ENCODE data around the gene ANGEL1.

The ANGEL1 gene

GRCh38 chr14:76770521-76771436 is 41.9 kb downstream of the ANGEL1 start:
- Mint-ChIP-seq H3K36me3 (ENCODE audit: low read depth) (no peaks in the 10 kb centered on the region), H3K27me3 (ENCODE audit: low read depth) (no peaks in the 10 kb centered on the region), H3K27ac (no peak overlapping the region), H3K4me1 (ENCODE audit: low read depth) (peaks cover 22% of the 10 kb centered on the region), H3K9me3 (no peaks in the 10 kb centered on the region), H3K4me3 (no peak overlapping the region)
- DNase-seq (ENCODE audit: low spot score) = peak; percentile 3

- Mint-ChIP-seq H3K4me3 (no peak overlapping the region), H3K27ac (no peak overlapping the region), H3K4me1 (ENCODE audit: low read depth) (peaks cover 25% of the 10 kb centered on the region), H3K36me3 (ENCODE audit: low read depth) (no peaks in the 10 kb centered on the region), H3K9me3 (no peaks in the 10 kb centered on the region), H3K27me3 (ENCODE audit: low read depth) (peaks cover 4% of the 10 kb centered on the region)
- DNase-seq (ENCODE audit: low spot score) = peak; percentile 2
Measured at GRCh38 chr14:76769636-76770292, 42.9 kb downstream of the ANGEL1 start.

GRCh38 chr14:76768671-76769500 is 43.8 kb downstream of the ANGEL1 start:
- peak; percentile 1 for DNase-seq (ENCODE audit: low spot score)
- H3K27ac Mint-ChIP-seq = peak overlapping the region; percentile 79
- H3K36me3 Mint-ChIP-seq (ENCODE audit: low read depth) = no peaks in the 10 kb centered on the region
- H3K4me3 Mint-ChIP-seq = peak overlapping the region; percentile 48
- no peaks in the 10 kb centered on the region for H3K9me3 Mint-ChIP-seq
- peaks cover 10% of the 10 kb centered on the region for H3K27me3 Mint-ChIP-seq (ENCODE audit: low read depth)
- peaks cover 23% of the 10 kb centered on the region for H3K4me1 Mint-ChIP-seq (ENCODE audit: low read depth)

GRCh38 chr14:76767681-76768656 is 44.7 kb downstream of the ANGEL1 start:
- H3K9me3 Mint-ChIP-seq = no peaks in the 10 kb centered on the region
- peaks cover 17% of the 10 kb centered on the region for H3K4me1 Mint-ChIP-seq (ENCODE audit: low read depth)
- peaks cover 18% of the 10 kb centered on the region for H3K27me3 Mint-ChIP-seq (ENCODE audit: low read depth)
- peak; percentile 77 for DNase-seq (ENCODE audit: low spot score)
- H3K27ac Mint-ChIP-seq = peak overlapping the region; percentile 79
- H3K4me3 Mint-ChIP-seq = peak overlapping the region; percentile 48
- no peaks in the 10 kb centered on the region for H3K36me3 Mint-ChIP-seq (ENCODE audit: low read depth)

- H3K4me3 Mint-ChIP-seq = no peak overlapping the region
- peaks cover 24% of the 10 kb centered on the region for H3K4me1 Mint-ChIP-seq (ENCODE audit: low read depth)
- peaks cover 31% of the 10 kb centered on the region for H3K27me3 Mint-ChIP-seq (ENCODE audit: low read depth)
- DNase-seq (ENCODE audit: low spot score) = no peak
- no peaks in the 10 kb centered on the region for H3K9me3 Mint-ChIP-seq
- H3K27ac Mint-ChIP-seq = no peak overlapping the region
- H3K36me3 Mint-ChIP-seq (ENCODE audit: low read depth) = no peaks in the 10 kb centered on the region
Measured at GRCh38 chr14:76765461-76765931, 47.2 kb downstream of the ANGEL1 start.

GRCh38 chr14:76763096-76764041 is 49.3 kb downstream of the ANGEL1 start:
- no peaks in the 10 kb centered on the region for H3K9me3 Mint-ChIP-seq
- peaks cover 50% of the 10 kb centered on the region for H3K27me3 Mint-ChIP-seq (ENCODE audit: low read depth)
- no peaks in the 10 kb centered on the region for H3K36me3 Mint-ChIP-seq (ENCODE audit: low read depth)
- DNase-seq (ENCODE audit: low spot score) = peak; percentile 3
- no peak overlapping the region for H3K27ac Mint-ChIP-seq
- peak overlapping the region; percentile 30 for H3K4me3 Mint-ChIP-seq
- H3K4me1 Mint-ChIP-seq (ENCODE audit: low read depth) = peaks cover 13% of the 10 kb centered on the region

GRCh38 chr14:76762411-76763095 is 50.1 kb downstream of the ANGEL1 start:
- H3K9me3 Mint-ChIP-seq = no peaks in the 10 kb centered on the region
- no peak overlapping the region for H3K27ac Mint-ChIP-seq
- no peak for DNase-seq (ENCODE audit: low spot score)
- peaks cover 56% of the 10 kb centered on the region for H3K27me3 Mint-ChIP-seq (ENCODE audit: low read depth)
- H3K36me3 Mint-ChIP-seq (ENCODE audit: low read depth) = no peaks in the 10 kb centered on the region
- peak overlapping the region; percentile 82 for H3K4me3 Mint-ChIP-seq
- peaks cover 9% of the 10 kb centered on the region for H3K4me1 Mint-ChIP-seq (ENCODE audit: low read depth)

GRCh38 chr14:76761960-76762410 is 50.7 kb downstream of the ANGEL1 start:
- no peak overlapping the region for H3K27ac Mint-ChIP-seq
- no peaks in the 10 kb centered on the region for H3K36me3 Mint-ChIP-seq (ENCODE audit: low read depth)
- H3K27me3 Mint-ChIP-seq (ENCODE audit: low read depth) = peaks cover 56% of the 10 kb centered on the region
- peak overlapping the region; percentile 82 for H3K4me3 Mint-ChIP-seq
- peaks cover 9% of the 10 kb centered on the region for H3K4me1 Mint-ChIP-seq (ENCODE audit: low read depth)
- H3K9me3 Mint-ChIP-seq = no peaks in the 10 kb centered on the region
- peak; percentile 3 for DNase-seq (ENCODE audit: low spot score)

- no peak within 1 kb of the TSS for H3K27ac Mint-ChIP-seq
Measured at GRCh38 chr14:76761136-76761959, 51.3 kb downstream of the ANGEL1 start, which contains the start of gene VASH1. Gene VASH1, plus strand, starts transcription at chr14:76761468. Its CDS starts 1,354 bp downstream, at chr14:76762822.

GRCh38 chr14:76760331-76761135 is 52.1 kb downstream of the ANGEL1 start:
- H3K27me3 Mint-ChIP-seq (ENCODE audit: low read depth) = peaks cover 65% of the 10 kb centered on the region
- peak overlapping the region; percentile 71 for H3K4me3 Mint-ChIP-seq
- peaks cover 9% of the 10 kb centered on the region for H3K4me1 Mint-ChIP-seq (ENCODE audit: low read depth)
- no peak overlapping the region for H3K27ac Mint-ChIP-seq
- H3K36me3 Mint-ChIP-seq (ENCODE audit: low read depth) = no peaks in the 10 kb centered on the region
- DNase-seq (ENCODE audit: low spot score) = peak; percentile 1
- H3K9me3 Mint-ChIP-seq = no peaks in the 10 kb centered on the region

More at GRCh38 chr14:76761136-76761959, 51.3 kb downstream of the ANGEL1 start, which contains the start of gene VASH1:
- Mint-ChIP-seq H3K27me3 (ENCODE audit: low read depth) (peaks cover 61% of the 10 kb centered on the region), H3K9me3 (no peaks in the 10 kb centered on the region), H3K4me1 (ENCODE audit: low read depth) (peaks cover 9% of the 10 kb centered on the region), H3K4me3 (peak within 1 kb of the TSS; percentile 82), H3K36me3 (ENCODE audit: low read depth) (no peaks in the 10 kb centered on the region)
- peak; percentile 76 for DNase-seq (ENCODE audit: low spot score)

All from T-helper 2 cell treated with Interferon-gamma antibody and Interleukin-4, amounts not matched to agents 5 μg/mL and 100 μg/mL, for 36 hours (primary cell).